Hepatocyte (in vitro differentiated cells): Measurements from ENCODE around the gene REEP6. TPM values are rescaled to one million over a fixed set of nuclear protein-coding genes. Genes with fewer than 3 reads are reported as not detected.

Experiments used
- DNase-seq: peaks from one replicate; pipeline ENCODE4 v3.0.0-alpha.2; 2016; ENCODE audit warnings: low spot score
- H2AFZ ChIP-seq: fragments of 200-600 bp; sonication (generic); 2 replicates; pipeline ENCODE4 v1.6.0; 2016; ENCODE audit warnings: antibody characterized with exemption, mild to moderate bottlenecking
- H3K27ac ChIP-seq: fragments of 200-600 bp; sonication (generic); 2 replicates; pipeline ENCODE4 v1.5.1; 2016; ENCODE audit warnings: mild to moderate bottlenecking
- H3K27me3 ChIP-seq: fragments of 200-600 bp; sonication (generic); 2 replicates; pipeline ENCODE4 v1.6.1; 2016
- H3K36me3 ChIP-seq: fragments of 200-600 bp; sonication (generic); replicated peaks from 2 replicates; pipeline ENCODE4 v1.5.1; 2016; ENCODE audit warnings: low read depth; ENCODE audit not compliant: insufficient read depth
- H3K4me1 ChIP-seq: fragments of 200-600 bp; sonication (generic); 2 replicates; pipeline ENCODE4 v1.5.1; 2016; ENCODE audit warnings: mild to moderate bottlenecking, moderate library complexity; ENCODE audit not compliant: insufficient read depth
- H3K4me2 ChIP-seq: fragments of 200-600 bp; sonication (generic); 2 replicates; pipeline ENCODE4 v1.6.0; 2016
- H3K4me3 ChIP-seq: fragments of 200-600 bp; sonication (generic); 2 replicates; pipeline ENCODE4 v1.5.1; 2016; ENCODE audit warnings: mild to moderate bottlenecking
- H3K79me2 ChIP-seq: fragments of 200-600 bp; sonication (generic); 2 replicates; pipeline ENCODE4 v1.6.0; 2017; ENCODE audit warnings: mild to moderate bottlenecking
- H3K9me2 ChIP-seq: fragments of 200-600 bp; sonication (generic); replicated peaks from 2 replicates; pipeline ENCODE4 v1.6.0; 2017; ENCODE audit warnings: mild to moderate bottlenecking; ENCODE audit not compliant: insufficient read depth
- H3K9me3 ChIP-seq: fragments of 200-600 bp; sonication (generic); 2 replicates; pipeline ENCODE4 v1.5.1; 2016; ENCODE audit warnings: low read depth, mild to moderate bottlenecking
- H4K20me1 ChIP-seq: fragments of 200-600 bp; sonication (generic); 2 replicates; pipeline ENCODE4 v1.6.0; 2016; ENCODE audit warnings: mild to moderate bottlenecking; ENCODE audit not compliant: insufficient read depth, poor library complexity, severe bottlenecking
- CTCF ChIP-seq: fragments of 200-600 bp; sonication (generic); IDR thresholded peaks from 2 replicates; pipeline ENCODE4 v1.5.1; 2016; ENCODE audit warnings: antibody characterized with exemption, mild to moderate bottlenecking; ENCODE audit not compliant: poor library complexity
- EZH2 ChIP-seq: fragments of 200-600 bp; sonication (generic); IDR thresholded peaks from 2 replicates; pipeline ENCODE4 v1.6.1; 2016; ENCODE audit warnings: antibody characterized with exemption, mild to moderate bottlenecking, borderline replicate concordance
- EZH2phosphoT487 ChIP-seq: fragments of 200-600 bp; sonication (generic); IDR thresholded peaks from one replicate; pipeline ENCODE4 v1.6.1; 2018; ENCODE audit warnings: antibody characterized with exemption, mild to moderate bottlenecking, low read depth, moderate library complexity; ENCODE audit not compliant: unreplicated experiment, severe bottlenecking
- WGBS: methylation state at CpG from one replicate; pipeline ENCODE4 v1.1.6; 2016; ENCODE audit warnings: low lambda C conversion rate; ENCODE audit errors: missing lambda C conversion rate; 5-methylcytosine and 5-hydroxymethylcytosine counted together
- polyA plus RNA-seq: library from polyadenylated mRNA; unstranded; fragments of >200 nt; fragmentation: Nextera tagmentation; extraction: Ambion mirVana; gene quantifications from 2 replicates; pipeline ENCODE4 v1.2.1, GENCODE V29; 2016
- total RNA-seq: library from RNA; depleted of rRNA; stranded (reverse); fragments of >200 nt; gene quantifications from 2 replicates; pipeline ENCODE4 v1.2.3, GENCODE V29; 2014

REEP6 gene
- total and polyA plus RNA-seq, 2 experiments from 2014 or later = 88.9 to 218 TPM

GRCh38 chr19:1457031-1457739 lies 33.8 kb upstream of the REEP6 start:
- TF ChIP-seq EZH2 (peak; percentile 47), CTCF (no peak)

GRCh38 chr19:1457892-1458291 lies 33.1 kb upstream of the REEP6 start:
- WGBS = 87% methylated on average over 12 of the region's 16 CpGs
- no peak overlapping the region for H2AFZ ChIP-seq
- no peak overlapping the region for H3K27ac ChIP-seq
- DNase-seq = no peak
- H3K27me3 ChIP-seq = peaks cover 43% of the 10 kb centered on the region
- no peak overlapping the region for H3K4me2 ChIP-seq
- H3K4me1 ChIP-seq = no peaks in the 10 kb centered on the region
- no peaks in the 10 kb centered on the region for H3K79me2 ChIP-seq
- no peak overlapping the region for H3K4me3 ChIP-seq
- H4K20me1 ChIP-seq = no peaks in the 10 kb centered on the region
- H3K9me3 ChIP-seq = no peaks in the 10 kb centered on the region
- no peaks in the 10 kb centered on the region for H3K9me2 ChIP-seq
- H3K36me3 ChIP-seq = no peaks in the 10 kb centered on the region
- TF ChIP-seq EZH2 (no peak), CTCF (no peak), EZH2phosphoT487 (no peak)

More at GRCh38 chr19:1457031-1457739, 33.8 kb upstream of the REEP6 start:
- peaks cover 50% of the 10 kb centered on the region for H3K27me3 ChIP-seq
- no peak overlapping the region for H3K4me3 ChIP-seq
- no peaks in the 10 kb centered on the region for H3K9me3 ChIP-seq
- H3K4me1 ChIP-seq = no peaks in the 10 kb centered on the region
- no peak overlapping the region for H3K27ac ChIP-seq
- H3K9me2 ChIP-seq = no peaks in the 10 kb centered on the region
- DNase-seq = no peak
- no peaks in the 10 kb centered on the region for H3K79me2 ChIP-seq
- no peak overlapping the region for H3K4me2 ChIP-seq
- H3K36me3 ChIP-seq = no peaks in the 10 kb centered on the region
- H4K20me1 ChIP-seq = no peaks in the 10 kb centered on the region
- 40% methylated on average over 35 of the region's 48 CpGs for WGBS
- H2AFZ ChIP-seq = no peak overlapping the region

- peaks cover 28% of the 10 kb centered on the region for H3K27me3 ChIP-seq
Observed at GRCh38 chr19:1459479-1459878, 31.5 kb upstream of the REEP6 start.

More at GRCh38 chr19:1459479-1459878, 31.5 kb upstream of the REEP6 start:
- H3K9me3 ChIP-seq = no peaks in the 10 kb centered on the region
- no peak for DNase-seq
- no peaks in the 10 kb centered on the region for H3K4me1 ChIP-seq
- TF ChIP-seq EZH2phosphoT487 (no peak), EZH2 (no peak), CTCF (no peak)
- H3K27ac ChIP-seq = no peak overlapping the region
- H3K4me3 ChIP-seq = no peak overlapping the region
- 75% methylated on average over 9 of the region's 9 CpGs for WGBS
- no peaks in the 10 kb centered on the region for H3K36me3 ChIP-seq
- no peaks in the 10 kb centered on the region for H3K9me2 ChIP-seq
- no peaks in the 10 kb centered on the region for H3K79me2 ChIP-seq
- no peak overlapping the region for H3K4me2 ChIP-seq
- H4K20me1 ChIP-seq = no peaks in the 10 kb centered on the region
- H2AFZ ChIP-seq = no peak overlapping the region
